Measurements from ENCODE around the gene EML5. TPM values are rescaled to one million over a fixed set of nuclear protein-coding genes. Genes with fewer than 3 reads are reported as not detected.

Gene EML5
- total and polyA plus RNA-seq, 2 donors (not counting 1 experiment from before 2014, with no cell fraction given), result 0.10 to 0.66 TPM

- no peak overlapping the region for H2AFZ ChIP-seq (ENCODE audit: low read length)
- no peak for DNase-seq (ENCODE audit: low read depth in 2 of 2)
- no peak overlapping the region for H3K9ac ChIP-seq (ENCODE audit: insufficient read depth, low read length)
- H3K79me2 ChIP-seq (ENCODE audit: control insufficient read depth, insufficient read depth, low read length), result no peaks in the 10 kb centered on the region
- H3K36me3 ChIP-seq (ENCODE audit: control insufficient read depth, insufficient read depth, low read length), result no peaks in the 10 kb centered on the region
- H3K4me2 ChIP-seq (ENCODE audit: extremely low read depth, insufficient read depth, low read length), result no peak overlapping the region
- TF ChIP-seq EZH2 (IDR thresholded peaks at IDR 0.05; ENCODE audit: low read length, missing control alignments) (no peak), CTCF (conservative IDR thresholded peaks at IDR 0.05 in 1 of 2, IDR thresholded peaks at IDR 0.05 in 1 of 2; ENCODE audit: low read depth in 1 of 2, low read length in 2 of 2) (no peak)
- no peaks in the 10 kb centered on the region for H3K9me3 ChIP-seq (ENCODE audit: control insufficient read depth, insufficient read depth, low read depth, low read length)
- H3K4me3 ChIP-seq (replicated peaks in 1 of 4; ENCODE audit: control extremely low read depth in 1 of 4, insufficient read depth in 1 of 4, low read depth in 3 of 4, low read length in 4 of 4), result no peak overlapping the region
- H4K20me1 ChIP-seq (ENCODE audit: control insufficient read depth, extremely low read depth, insufficient read depth, low read length), result no peaks in the 10 kb centered on the region
- H3K4me1 ChIP-seq (ENCODE audit: control insufficient read depth, extremely low read depth, insufficient read depth, low read length), result no peaks in the 10 kb centered on the region
- no peaks in the 10 kb centered on the region for H3K27me3 ChIP-seq (ENCODE audit: control insufficient read depth, insufficient read depth, low read length)
- no peak overlapping the region for H3K27ac ChIP-seq (ENCODE audit: insufficient read depth, low read length)
These were observed 161.7 kb downstream of the EML5 start for GRCh38 chr14:88631091-88631490.

GRCh38 chr14:88630565-88630964 lies 162.2 kb downstream of the EML5 start:
- Histone ChIP-seq H3K27ac (ENCODE audit: insufficient read depth, low read length) (no peak overlapping the region), H4K20me1 (ENCODE audit: control insufficient read depth, extremely low read depth, insufficient read depth, low read length) (no peaks in the 10 kb centered on the region), H3K9ac (ENCODE audit: insufficient read depth, low read length) (no peak overlapping the region), H2AFZ (ENCODE audit: low read length) (no peak overlapping the region), H3K36me3 (ENCODE audit: control insufficient read depth, insufficient read depth, low read length) (no peaks in the 10 kb centered on the region), H3K4me1 (ENCODE audit: control insufficient read depth, extremely low read depth, insufficient read depth, low read length) (no peaks in the 10 kb centered on the region), H3K4me3 (replicated peaks in 1 of 4; ENCODE audit: control extremely low read depth in 1 of 4, insufficient read depth in 1 of 4, low read depth in 3 of 4, low read length in 4 of 4) (no peak overlapping the region), H3K4me2 (ENCODE audit: extremely low read depth, insufficient read depth, low read length) (no peak overlapping the region), H3K79me2 (ENCODE audit: control insufficient read depth, insufficient read depth, low read length) (no peaks in the 10 kb centered on the region), H3K27me3 (ENCODE audit: control insufficient read depth, insufficient read depth, low read length) (no peaks in the 10 kb centered on the region), H3K9me3 (ENCODE audit: control insufficient read depth, insufficient read depth, low read depth, low read length) (no peaks in the 10 kb centered on the region)
- DNase-seq (ENCODE audit: low read depth in 2 of 2), result peak in 1 of 2 donors; percentile 91
- no peak for TF ChIP-seq EZH2 (IDR thresholded peaks at IDR 0.05; ENCODE audit: low read length, missing control alignments)
- no peak for TF ChIP-seq CTCF (conservative IDR thresholded peaks at IDR 0.05 in 1 of 2, IDR thresholded peaks at IDR 0.05 in 1 of 2; ENCODE audit: low read depth in 1 of 2, low read length in 2 of 2)

- no peak overlapping the region for H3K27ac ChIP-seq (ENCODE audit: insufficient read depth, low read length)
- no peaks in the 10 kb centered on the region for H3K36me3 ChIP-seq (ENCODE audit: control insufficient read depth, insufficient read depth, low read length)
- no peak overlapping the region for H3K9ac ChIP-seq (ENCODE audit: insufficient read depth, low read length)
- no peaks in the 10 kb centered on the region for H3K27me3 ChIP-seq (ENCODE audit: control insufficient read depth, insufficient read depth, low read length)
- no peaks in the 10 kb centered on the region for H3K9me3 ChIP-seq (ENCODE audit: control insufficient read depth, insufficient read depth, low read depth, low read length)
- H3K79me2 ChIP-seq (ENCODE audit: control insufficient read depth, insufficient read depth, low read length), result no peaks in the 10 kb centered on the region
- no peak for DNase-seq (ENCODE audit: low read depth in 2 of 2)
- H3K4me3 ChIP-seq (replicated peaks in 1 of 4; ENCODE audit: control extremely low read depth in 1 of 4, insufficient read depth in 1 of 4, low read depth in 3 of 4, low read length in 4 of 4), result no peak overlapping the region
- H3K4me2 ChIP-seq (ENCODE audit: extremely low read depth, insufficient read depth, low read length), result no peak overlapping the region
- TF ChIP-seq EZH2 (IDR thresholded peaks at IDR 0.05; ENCODE audit: low read length, missing control alignments) (no peak), CTCF (conservative IDR thresholded peaks at IDR 0.05 in 1 of 2, IDR thresholded peaks at IDR 0.05 in 1 of 2; ENCODE audit: low read depth in 1 of 2, low read length in 2 of 2) (no peak)
- H2AFZ ChIP-seq (ENCODE audit: low read length), result no peak overlapping the region
- H4K20me1 ChIP-seq (ENCODE audit: control insufficient read depth, extremely low read depth, insufficient read depth, low read length), result no peaks in the 10 kb centered on the region
- no peaks in the 10 kb centered on the region for H3K4me1 ChIP-seq (ENCODE audit: control insufficient read depth, extremely low read depth, insufficient read depth, low read length)
These were observed 164.3 kb downstream of the EML5 start for GRCh38 chr14:88628462-88628861.
